Cardiac fibroblast (primary cell): Measurements from ENCODE around the gene CD300LG.

ENCODE experiments used
- DNase-seq, 2 donors: peaks; one replicate each; pipeline versions ENCODE4 v3.0.0 to v3.0.0-alpha.2; 2010; ENCODE audit warnings: low read depth in 2 of 2
- H3K4me3 ChIP-seq, 2 donors: replicated peaks in 1 of 2; 1 replicate in 1 of 2; 2 replicates in 1 of 2; pipeline ENCODE4 v1.5.1; 2011; ENCODE audit warnings: low read depth in 2 of 2, low read length in 2 of 2, mild to moderate bottlenecking in 2 of 2, moderate library complexity in 1 of 2
- CTCF ChIP-seq: IDR thresholded peaks from one replicate; pipeline ENCODE4 v1.5.1; 2011; ENCODE audit warnings: low read depth, mild to moderate bottlenecking, low read length, inconsistent platforms

Gene CD300LG

GRCh38 chr17:43830510-43831140, 16.4 kb upstream of the CD300LG start:
- no peak for TF ChIP-seq CTCF
- no peak overlapping the region for H3K4me3 ChIP-seq

GRCh38 chr17:43831633-43832032, 15.3 kb upstream of the CD300LG start:
- H3K4me3 ChIP-seq = no peak overlapping the region
- no peak for DNase-seq
- no peak for TF ChIP-seq CTCF

More at GRCh38 chr17:43830510-43831140, 16.4 kb upstream of the CD300LG start:
- DNase-seq = no peak

- DNase-seq = peak; percentile 55 to 74
- peak overlapping the region; percentile 50 to 68 for H3K4me3 ChIP-seq
- TF ChIP-seq CTCF = no peak
Measured at GRCh38 chr17:43832168-43832975, 14.6 kb upstream of the CD300LG start.

GRCh38 chr17:43832976-43833829, 13.8 kb upstream of the CD300LG start, which contains the start of gene MPP3:
Gene MPP3, minus strand, starts transcription at chr17:43833146. Its CDS starts 1,240 bp downstream, at chr17:43831906.
- peak within 1 kb of the TSS; percentile 52 to 68 for H3K4me3 ChIP-seq
- peak; percentile 55 to 75 for DNase-seq
- TF ChIP-seq CTCF = no peak

GRCh38 chr17:43834106-43834505, 12.9 kb upstream of the CD300LG start:
- peak; percentile 67 to 70 for DNase-seq
- no peak overlapping the region for H3K4me3 ChIP-seq

More at GRCh38 chr17:43834106-43834505, 12.9 kb upstream of the CD300LG start:
- TF ChIP-seq CTCF = no peak
